SH-SY5Y (cell line): ENCODE data around the gene GRAP2.

Experiments
- GATA2 ChIP-seq: IDR thresholded peaks from 2 replicates; pipeline ENCODE4 v1.6.1; 2011; ENCODE audit warnings: mild to moderate bottlenecking, low read depth, low read length
- GATA3 ChIP-seq: IDR thresholded peaks from 2 replicates; pipeline ENCODE4 v1.6.1; 2011; ENCODE audit warnings: low read depth, mild to moderate bottlenecking, low read length, moderate library complexity

DNA sequence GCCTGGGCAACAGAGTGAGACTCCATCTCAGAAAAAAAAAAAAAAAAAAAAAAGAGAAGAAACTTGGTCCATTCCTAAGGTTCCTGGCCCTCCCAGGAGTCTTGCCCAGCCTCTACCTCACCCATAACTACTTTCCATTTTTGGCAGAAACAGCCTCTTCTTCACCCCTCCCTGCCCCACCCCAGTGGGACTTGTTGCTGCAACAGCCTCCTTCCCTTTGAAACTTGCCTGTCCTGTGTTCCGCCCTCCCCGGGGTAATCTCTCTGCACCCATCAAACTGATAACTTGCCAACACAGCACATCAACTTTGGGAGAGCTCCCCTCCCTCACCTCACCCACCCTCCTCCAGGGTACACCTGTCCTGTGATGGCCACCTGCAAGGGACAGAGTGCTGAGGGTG lies 83.9 kb downstream of the GRAP2 start:
- TF ChIP-seq GATA2 = no peak
- no peak for TF ChIP-seq GATA3
